ENCODE data around the gene ZHX3. TPM values are rescaled to one million over a fixed set of nuclear protein-coding genes. Genes with fewer than 3 reads are reported as not detected.
"Not testable (repeated sequence)": the region's sequence is repeated elsewhere in the genome, so short reads cannot be mapped to it uniquely, and the experiment has no call there.

ZHX3 gene
- total RNA-seq, 3 donors from 2014 or later = 6.9 to 11.9 (median 9.9) TPM

DNA sequence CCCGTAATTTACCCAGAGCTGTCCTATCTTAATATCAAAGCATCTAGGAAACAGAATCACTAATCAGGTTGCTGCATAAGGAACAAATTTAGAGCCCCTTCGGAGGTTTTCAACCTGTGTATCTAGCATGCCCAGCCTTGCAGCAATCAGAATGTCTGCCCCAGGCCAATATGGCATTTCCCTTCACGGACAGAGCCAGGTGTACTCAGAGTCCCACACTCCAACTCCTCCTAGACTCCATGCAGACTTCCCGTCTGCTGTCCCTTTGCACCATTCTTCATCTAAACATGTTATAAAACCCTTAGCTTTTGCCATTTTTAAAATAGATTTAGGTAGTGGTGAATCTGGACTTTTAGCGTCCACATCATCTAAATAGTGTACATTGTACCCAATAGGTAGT is 61.0 kb downstream of the ZHX3 start:
- ATAC-seq = no peak
- no peaks in the 10 kb centered on the region for H3K9me3 Mint-ChIP-seq
- no peak for DNase-seq
- H3K36me3 Mint-ChIP-seq (ENCODE audit: insufficient read depth) = no peaks in the 10 kb centered on the region
- H3K27me3 Mint-ChIP-seq (ENCODE audit: low read depth) = no peaks in the 10 kb centered on the region
- no peaks in the 10 kb centered on the region for H3K4me1 Mint-ChIP-seq (ENCODE audit: low read depth)
- H3K4me3 Mint-ChIP-seq = no peak overlapping the region

DNA sequence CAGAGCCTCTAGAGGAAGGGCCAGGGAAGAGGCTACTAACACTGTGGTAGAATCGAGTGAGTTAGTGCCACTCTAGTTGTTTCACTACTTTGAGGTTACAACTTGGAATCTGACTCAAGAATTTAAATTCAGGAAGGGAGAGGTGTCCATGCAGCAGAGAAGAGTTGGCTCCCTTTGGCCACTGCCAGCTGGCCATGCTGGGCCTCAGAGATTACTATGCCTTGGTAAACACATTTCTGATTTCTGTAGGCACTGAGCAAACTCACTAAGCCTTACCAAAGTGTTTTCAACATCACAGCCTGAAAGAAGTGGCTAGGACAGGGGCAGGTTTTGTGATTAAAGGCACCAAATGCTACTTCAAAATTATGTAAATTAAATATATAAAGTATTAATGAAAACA is 61.9 kb downstream of the ZHX3 start:
- H3K4me1 Mint-ChIP-seq (ENCODE audit: low read depth) = peaks cover 1% of the 10 kb centered on the region
- no peaks in the 10 kb centered on the region for H3K9me3 Mint-ChIP-seq
- no peak overlapping the region for H3K4me3 Mint-ChIP-seq
- H3K27me3 Mint-ChIP-seq (ENCODE audit: low read depth) = no peaks in the 10 kb centered on the region
- ATAC-seq (no peak), DNase-seq (no peak)
- no peaks in the 10 kb centered on the region for H3K36me3 Mint-ChIP-seq (ENCODE audit: insufficient read depth)

GRCh38 chr20:41249411-41250281 is 67.9 kb downstream of the ZHX3 start:
- ATAC-seq = no peak
- Mint-ChIP-seq H3K36me3 (ENCODE audit: insufficient read depth) (no peaks in the 10 kb centered on the region), H3K4me3 (no peak overlapping the region), H3K4me1 (ENCODE audit: low read depth) (peaks cover 6% of the 10 kb centered on the region), H3K27me3 (ENCODE audit: low read depth) (no peaks in the 10 kb centered on the region), H3K9me3 (no peaks in the 10 kb centered on the region)
- DNase-seq = no peak

GRCh38 chr20:41248368-41249024 is 69.0 kb downstream of the ZHX3 start:
- ATAC-seq (no peak), DNase-seq (no peak)
- H3K27me3 Mint-ChIP-seq (ENCODE audit: low read depth) = no peaks in the 10 kb centered on the region
- peaks cover 6% of the 10 kb centered on the region for H3K4me1 Mint-ChIP-seq (ENCODE audit: low read depth)
- no peak overlapping the region for H3K4me3 Mint-ChIP-seq
- no peaks in the 10 kb centered on the region for H3K36me3 Mint-ChIP-seq (ENCODE audit: insufficient read depth)
- no peaks in the 10 kb centered on the region for H3K9me3 Mint-ChIP-seq

- Mint-ChIP-seq H3K36me3 (ENCODE audit: insufficient read depth) (no peaks in the 10 kb centered on the region), H3K4me3 (no peak overlapping the region), H3K9me3 (no peaks in the 10 kb centered on the region), H3K27me3 (ENCODE audit: low read depth) (no peaks in the 10 kb centered on the region), H3K4me1 (ENCODE audit: low read depth) (peaks cover 9% of the 10 kb centered on the region)
- ATAC-seq = no peak
- no peak for DNase-seq
These were observed 69.8 kb downstream of the ZHX3 start for GRCh38 chr20:41247523-41248367.

- H3K27me3 Mint-ChIP-seq (ENCODE audit: low read depth) = no peaks in the 10 kb centered on the region
- DNase-seq (no peak), ATAC-seq (no peak)
- H3K4me3 Mint-ChIP-seq = no peak overlapping the region
- H3K4me1 Mint-ChIP-seq (ENCODE audit: low read depth) = peaks cover 13% of the 10 kb centered on the region
- no peaks in the 10 kb centered on the region for H3K36me3 Mint-ChIP-seq (ENCODE audit: insufficient read depth)
- H3K9me3 Mint-ChIP-seq = no peaks in the 10 kb centered on the region
These were observed 72.3 kb downstream of the ZHX3 start for GRCh38 chr20:41245086-41245707.

- Mint-ChIP-seq H3K9me3 (no peaks in the 10 kb centered on the region), H3K27me3 (ENCODE audit: low read depth) (no peaks in the 10 kb centered on the region), H3K4me3 (no peak overlapping the region), H3K36me3 (ENCODE audit: insufficient read depth) (no peaks in the 10 kb centered on the region), H3K4me1 (ENCODE audit: low read depth) (peaks cover 10% of the 10 kb centered on the region)
- ATAC-seq (no peak), DNase-seq (no peak)
These were observed 74.7 kb downstream of the ZHX3 start for GRCh38 chr20:41242807-41243206.

DNA sequence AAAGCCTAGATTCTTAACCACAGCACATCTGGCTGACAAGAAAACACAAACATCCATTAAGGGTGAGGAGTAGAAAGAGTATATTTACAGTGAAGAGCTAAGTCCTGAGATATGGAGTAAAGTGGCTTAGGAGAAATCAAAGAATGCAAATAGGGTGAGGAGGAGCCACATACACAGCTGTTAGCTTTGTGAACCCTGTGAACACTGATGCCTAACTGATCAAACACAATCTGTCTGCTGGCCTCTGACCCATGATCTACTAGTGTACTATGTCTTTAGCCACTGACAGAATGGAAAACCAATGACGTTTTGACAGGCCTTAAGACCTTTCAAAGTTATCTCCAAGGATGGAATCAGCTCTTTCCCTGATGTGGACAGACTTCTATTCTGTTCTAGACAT is 75.2 kb downstream of the ZHX3 start:
- Mint-ChIP-seq H3K9me3 (no peaks in the 10 kb centered on the region), H3K4me3 (no peak overlapping the region), H3K27me3 (ENCODE audit: low read depth) (no peaks in the 10 kb centered on the region), H3K36me3 (ENCODE audit: insufficient read depth) (no peaks in the 10 kb centered on the region), H3K4me1 (ENCODE audit: low read depth) (peaks cover 7% of the 10 kb centered on the region)
- DNase-seq (no peak), ATAC-seq (no peak)

DNA sequence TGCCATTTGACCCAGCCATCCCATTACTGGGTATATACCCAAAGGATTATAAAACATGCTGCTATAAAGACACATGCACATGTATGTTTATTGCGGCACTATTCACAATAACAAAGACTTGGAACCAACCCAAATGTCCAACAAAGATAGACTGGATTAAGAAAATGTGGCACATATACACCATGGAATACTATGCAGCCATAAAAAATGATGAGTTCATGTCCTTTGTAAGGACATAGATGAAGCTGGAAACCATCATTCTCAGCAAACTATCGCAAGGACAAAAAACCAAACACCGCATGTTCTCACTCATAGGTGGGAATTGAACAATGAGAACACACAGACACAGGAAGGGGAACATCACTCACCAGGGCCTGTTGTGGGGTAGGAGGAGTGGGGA is 80.3 kb downstream of the ZHX3 start:
- H3K4me1 Mint-ChIP-seq (ENCODE audit: low read depth) = peaks cover 15% of the 10 kb centered on the region
- DNase-seq; H3K27me3 Mint-ChIP-seq (ENCODE audit: low read depth); H3K4me3 Mint-ChIP-seq; H3K36me3 Mint-ChIP-seq (ENCODE audit: insufficient read depth); ATAC-seq; H3K9me3 Mint-ChIP-seq: not testable (repeated sequence)

DNA sequence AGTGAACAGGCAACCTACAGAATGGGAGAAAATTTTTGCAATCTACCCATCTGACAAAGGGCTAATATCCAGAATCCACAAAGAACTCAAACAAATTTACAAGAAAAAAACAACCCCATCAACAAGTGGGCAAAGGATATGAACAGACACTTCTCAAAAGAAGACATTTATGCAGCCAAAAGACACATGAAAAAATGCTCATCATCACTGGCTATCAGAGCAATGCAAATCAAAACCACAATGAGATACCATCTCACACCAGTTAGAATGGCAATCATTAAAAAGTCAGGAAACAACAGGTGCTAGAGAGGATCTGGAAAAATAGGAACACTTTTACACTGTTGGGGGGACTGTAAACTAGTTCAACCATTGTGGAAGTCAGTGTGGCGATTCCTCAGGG is 80.7 kb downstream of the ZHX3 start:
- H3K4me1 Mint-ChIP-seq (ENCODE audit: low read depth) = peaks cover 17% of the 10 kb centered on the region
- H3K36me3 Mint-ChIP-seq (ENCODE audit: insufficient read depth); H3K27me3 Mint-ChIP-seq (ENCODE audit: low read depth); H3K9me3 Mint-ChIP-seq; ATAC-seq; DNase-seq; H3K4me3 Mint-ChIP-seq: not testable (repeated sequence)

- Mint-ChIP-seq H3K9me3 (no peaks in the 10 kb centered on the region), H3K27me3 (ENCODE audit: low read depth) (no peaks in the 10 kb centered on the region), H3K36me3 (ENCODE audit: insufficient read depth) (no peaks in the 10 kb centered on the region), H3K4me3 (no peak overlapping the region), H3K4me1 (ENCODE audit: low read depth) (peaks cover 20% of the 10 kb centered on the region)
- DNase-seq (no peak), ATAC-seq (no peak)
These were observed 83.0 kb downstream of the ZHX3 start for GRCh38 chr20:41234546-41234945.

GRCh38 chr20:41234041-41234440 is 83.5 kb downstream of the ZHX3 start:
- Mint-ChIP-seq H3K36me3 (ENCODE audit: insufficient read depth) (no peaks in the 10 kb centered on the region), H3K4me1 (ENCODE audit: low read depth) (peaks cover 20% of the 10 kb centered on the region), H3K9me3 (no peaks in the 10 kb centered on the region), H3K4me3 (no peak overlapping the region), H3K27me3 (ENCODE audit: low read depth) (no peaks in the 10 kb centered on the region)
- DNase-seq = no peak
- no peak for ATAC-seq

- H3K9me3 Mint-ChIP-seq = no peaks in the 10 kb centered on the region
- peak in 1 of 2 donors; percentile 58 for ATAC-seq
- no peaks in the 10 kb centered on the region for H3K36me3 Mint-ChIP-seq (ENCODE audit: insufficient read depth)
- H3K4me3 Mint-ChIP-seq = peak overlapping the region; percentile 10
- H3K27me3 Mint-ChIP-seq (ENCODE audit: low read depth) = no peaks in the 10 kb centered on the region
- DNase-seq = no peak
- peaks cover 20% of the 10 kb centered on the region for H3K4me1 Mint-ChIP-seq (ENCODE audit: low read depth)
These were observed 84.3 kb downstream of the ZHX3 start for GRCh38 chr20:41232973-41233926.
